ENCODE results near the gene SLC38A5.

DNA sequence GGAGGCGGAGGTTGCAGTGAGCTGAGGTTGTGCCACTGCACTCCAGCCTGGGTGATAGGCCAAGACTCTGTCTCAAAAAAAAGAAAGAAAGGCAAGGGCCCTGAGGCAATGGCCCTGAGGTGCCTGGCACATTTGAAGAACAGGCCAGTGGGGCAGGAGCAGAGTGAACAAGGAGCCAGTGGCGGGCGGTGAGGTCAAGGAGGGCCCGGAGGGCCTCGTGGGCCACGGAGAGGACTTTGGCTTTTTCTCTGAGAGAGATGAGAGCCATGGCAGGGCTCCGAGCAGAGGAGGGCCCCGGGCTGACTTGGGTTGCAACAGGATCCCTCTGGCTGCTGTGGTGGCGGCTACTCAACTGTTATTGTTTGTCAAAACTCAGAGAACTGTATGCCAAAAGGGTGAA lies 19.2 kb upstream of the SLC38A5 start:
- no peak for TF ChIP-seq CTCF (conservative IDR thresholded peaks at IDR 0.05; ENCODE audit: low read depth in 2 of 2)
- no peak for TF ChIP-seq EZH2 (IDR thresholded peaks at IDR 0.05; ENCODE audit: low read depth, unreplicated experiment)
- TF ChIP-seq POLR2AphosphoS5 (IDR thresholded peaks at IDR 0.05; ENCODE audit: low read depth) = no peak
- TF ChIP-seq, protein P1, sequence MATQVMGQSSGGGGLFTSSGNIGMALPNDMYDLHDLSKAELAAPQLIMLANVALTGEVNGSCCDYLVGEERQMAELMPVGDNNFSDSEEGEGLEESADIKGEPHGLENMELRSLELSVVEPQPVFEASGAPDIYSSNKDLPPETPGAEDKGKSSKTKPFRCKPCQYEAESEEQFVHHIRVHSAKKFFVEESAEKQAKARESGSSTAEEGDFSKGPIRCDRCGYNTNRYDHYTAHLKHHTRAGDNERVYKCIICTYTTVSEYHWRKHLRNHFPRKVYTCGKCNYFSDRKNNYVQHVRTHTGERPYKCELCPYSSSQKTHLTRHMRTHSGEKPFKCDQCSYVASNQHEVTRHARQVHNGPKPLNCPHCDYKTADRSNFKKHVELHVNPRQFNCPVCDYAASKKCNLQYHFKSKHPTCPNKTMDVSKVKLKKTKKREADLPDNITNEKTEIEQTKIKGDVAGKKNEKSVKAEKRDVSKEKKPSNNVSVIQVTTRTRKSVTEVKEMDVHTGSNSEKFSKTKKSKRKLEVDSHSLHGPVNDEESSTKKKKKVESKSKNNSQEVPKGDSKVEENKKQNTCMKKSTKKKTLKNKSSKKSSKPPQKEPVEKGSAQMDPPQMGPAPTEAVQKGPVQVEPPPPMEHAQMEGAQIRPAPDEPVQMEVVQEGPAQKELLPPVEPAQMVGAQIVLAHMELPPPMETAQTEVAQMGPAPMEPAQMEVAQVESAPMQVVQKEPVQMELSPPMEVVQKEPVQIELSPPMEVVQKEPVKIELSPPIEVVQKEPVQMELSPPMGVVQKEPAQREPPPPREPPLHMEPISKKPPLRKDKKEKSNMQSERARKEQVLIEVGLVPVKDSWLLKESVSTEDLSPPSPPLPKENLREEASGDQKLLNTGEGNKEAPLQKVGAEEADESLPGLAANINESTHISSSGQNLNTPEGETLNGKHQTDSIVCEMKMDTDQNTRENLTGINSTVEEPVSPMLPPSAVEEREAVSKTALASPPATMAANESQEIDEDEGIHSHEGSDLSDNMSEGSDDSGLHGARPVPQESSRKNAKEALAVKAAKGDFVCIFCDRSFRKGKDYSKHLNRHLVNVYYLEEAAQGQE (IDR thresholded peaks at IDR 0.05; ENCODE audit: unreplicated experiment) = no peak
- TF ChIP-seq EZH2phosphoT487 (IDR thresholded peaks at IDR 0.05; ENCODE audit: unreplicated experiment) = no peak
